Muscle layer of duodenum (tissue), 2 donors: ENCODE measurements around the gene FNDC10.
A peak's percentile ranks its signal among the peaks of the same experiment; 100 is the strongest.
"Not testable (repeated sequence)": the region's sequence is repeated elsewhere in the genome, so short reads cannot be mapped to it uniquely, and the experiment has no call there.

Source experiments
- H3K27ac ChIP-seq: one replicate; pipeline ENCODE4 v1.7.0; 2013; ENCODE audit warnings: mild to moderate bottlenecking, low read length
- H3K27me3 ChIP-seq: one replicate; pipeline ENCODE4 v1.7.0; 2013; ENCODE audit warnings: low read depth, mild to moderate bottlenecking, control low read depth, low read length
- H3K36me3 ChIP-seq, 2 donors: one replicate each; pipeline ENCODE4 v1.7.0; 2013; ENCODE audit warnings: low read length in 2 of 2, control low read depth in 1 of 2, mild to moderate bottlenecking in 1 of 2; ENCODE audit not compliant: insufficient read depth in 2 of 2, control insufficient read depth in 1 of 2
- H3K4me1 ChIP-seq, 2 donors: one replicate each; pipeline ENCODE4 v1.7.0; 2013; ENCODE audit warnings: low read length in 2 of 2, mild to moderate bottlenecking in 2 of 2, control low read depth in 1 of 2, moderate library complexity in 1 of 2; ENCODE audit not compliant: insufficient read depth in 2 of 2, control insufficient read depth in 1 of 2
- H3K4me3 ChIP-seq, 2 donors: one replicate each; pipeline ENCODE4 v1.7.0; 2013; ENCODE audit warnings: low read length in 2 of 2, low read depth in 1 of 2, mild to moderate bottlenecking in 1 of 2
- H3K9me3 ChIP-seq, 2 donors: one replicate each; pipeline ENCODE4 v1.7.0; 2013; ENCODE audit warnings: low read length in 2 of 2, control low read depth in 1 of 2, mild to moderate bottlenecking in 1 of 2; ENCODE audit not compliant: control insufficient read depth in 1 of 2
- donor health status: healthy.

Gene FNDC10

DNA sequence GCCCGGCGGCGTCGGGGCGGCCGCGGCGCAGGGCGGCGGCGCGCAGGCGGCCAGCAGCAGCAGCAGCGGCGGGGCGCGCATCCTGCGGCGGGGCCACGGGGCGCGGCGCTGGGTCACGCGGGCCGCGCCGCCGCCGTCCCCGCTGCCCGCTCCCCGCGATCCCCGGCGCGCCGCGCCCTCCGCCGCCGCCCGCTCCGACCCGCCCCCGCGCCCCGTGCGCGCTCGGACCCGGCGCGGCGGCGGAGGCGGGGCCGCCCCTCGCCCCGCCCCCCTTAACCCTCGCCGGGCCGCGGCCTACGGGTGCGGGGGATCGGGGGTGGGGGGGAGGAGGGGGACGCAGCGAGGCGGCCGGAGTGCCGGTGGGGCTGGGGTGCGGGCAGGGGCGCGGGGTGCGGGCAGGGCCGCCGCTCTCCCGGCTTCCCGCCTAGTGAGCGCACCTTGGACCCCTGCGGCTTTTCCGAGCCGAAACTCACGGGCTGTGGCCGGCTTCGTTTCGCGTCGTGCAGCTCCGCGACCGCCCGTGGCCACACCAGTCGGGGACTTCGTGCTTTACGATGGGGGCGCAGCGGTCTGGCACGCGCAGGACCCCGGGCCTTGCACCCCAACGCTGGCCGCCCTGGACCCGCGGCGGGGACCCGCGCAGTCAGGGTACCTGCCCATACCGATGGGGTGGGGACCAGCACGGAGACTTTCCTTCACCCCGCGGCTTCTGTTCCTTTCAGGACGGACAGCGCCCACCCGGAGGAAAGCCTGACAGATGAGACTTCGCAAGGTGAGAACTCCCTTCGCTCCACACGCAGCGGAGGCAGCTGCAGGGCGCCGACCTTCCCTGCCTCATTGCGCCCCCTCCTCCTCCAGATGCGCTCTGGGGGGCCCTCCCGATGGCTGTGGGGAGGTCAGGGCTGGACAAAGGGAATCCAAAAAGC lies at the start of gene FNDC10:
Gene FNDC10, minus strand, starts transcription at position 201 of the 926 bp plus-strand sequence. Its CDS starts 120 bp downstream, at position 81.
- peak within 1 kb of the TSS in 1 of 2 donors; percentile 46 for H3K4me3 ChIP-seq
- H3K27me3 ChIP-seq, result peaks cover 21% of the 10 kb centered on the region
- H3K36me3 ChIP-seq, result no peaks in the 10 kb centered on the region
- H3K27ac ChIP-seq, result no peak within 1 kb of the TSS
- peaks cover 0 to 20% of the 10 kb centered on the region in 2 donors for H3K4me1 ChIP-seq
- no peaks in the 10 kb centered on the region for H3K9me3 ChIP-seq

DNA sequence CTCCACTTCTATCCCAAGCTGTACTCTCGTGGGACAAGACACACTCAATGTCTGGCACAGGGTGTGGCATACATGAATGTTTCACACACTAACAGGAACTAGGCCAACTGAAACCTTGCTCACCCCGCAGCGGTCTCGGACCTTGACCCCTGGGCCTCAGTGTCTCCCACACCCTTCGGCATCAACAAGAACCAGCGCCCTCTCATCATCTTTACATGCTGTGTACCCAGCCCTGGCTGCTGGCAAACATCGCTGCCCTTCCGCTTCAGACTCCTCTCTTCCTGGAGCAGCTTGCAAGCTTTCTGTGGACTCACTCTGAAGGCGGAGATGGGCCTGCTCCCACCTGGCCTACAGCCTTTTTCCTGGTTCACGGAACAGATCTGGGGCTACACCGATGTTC lies 48.3 kb upstream of the FNDC10 start:
- not testable (repeated sequence) for H3K4me1 ChIP-seq, H3K27me3 ChIP-seq, H3K9me3 ChIP-seq, H3K4me3 ChIP-seq, H3K27ac ChIP-seq
- H3K36me3 ChIP-seq, result peaks cover 12 to 51% of the 10 kb centered on the region in 2 donors

DNA sequence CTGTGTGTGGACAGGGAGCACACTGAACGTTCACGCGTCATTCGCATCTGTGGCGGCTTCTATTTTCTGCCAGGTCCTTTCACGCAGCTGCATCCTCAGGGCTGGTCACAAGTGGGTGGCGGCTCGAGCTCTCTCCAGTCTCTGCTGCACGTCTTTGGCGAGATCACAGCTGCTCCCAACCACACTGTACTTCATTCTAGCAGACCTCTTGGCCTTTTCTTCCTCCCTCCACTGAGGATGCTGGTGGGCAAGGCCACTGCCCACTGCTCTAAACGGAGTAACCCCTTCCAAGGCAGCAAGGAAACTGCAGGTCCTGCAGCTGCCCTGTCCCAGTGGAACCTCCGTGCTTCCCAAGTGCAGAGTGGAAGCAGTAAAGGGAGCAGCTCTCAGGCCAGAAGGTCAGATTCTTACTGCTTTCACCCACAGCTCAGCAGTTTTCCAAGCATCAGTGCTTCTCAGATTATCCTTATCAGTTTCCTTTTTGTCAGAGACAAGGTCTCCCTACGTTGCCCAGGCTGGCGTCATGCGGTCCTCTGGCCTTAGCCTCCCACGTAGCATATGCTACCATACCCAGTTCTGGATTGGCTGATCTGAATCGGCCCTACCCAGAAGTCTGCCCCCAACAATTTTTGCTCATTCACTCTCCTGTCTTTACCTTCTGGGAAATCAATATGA lies 47.8 kb upstream of the FNDC10 start:
- H3K4me3 ChIP-seq, H3K27me3 ChIP-seq, H3K27ac ChIP-seq, H3K9me3 ChIP-seq, H3K4me1 ChIP-seq: not testable (repeated sequence)
- H3K36me3 ChIP-seq, result peaks cover 12 to 47% of the 10 kb centered on the region in 2 donors

DNA sequence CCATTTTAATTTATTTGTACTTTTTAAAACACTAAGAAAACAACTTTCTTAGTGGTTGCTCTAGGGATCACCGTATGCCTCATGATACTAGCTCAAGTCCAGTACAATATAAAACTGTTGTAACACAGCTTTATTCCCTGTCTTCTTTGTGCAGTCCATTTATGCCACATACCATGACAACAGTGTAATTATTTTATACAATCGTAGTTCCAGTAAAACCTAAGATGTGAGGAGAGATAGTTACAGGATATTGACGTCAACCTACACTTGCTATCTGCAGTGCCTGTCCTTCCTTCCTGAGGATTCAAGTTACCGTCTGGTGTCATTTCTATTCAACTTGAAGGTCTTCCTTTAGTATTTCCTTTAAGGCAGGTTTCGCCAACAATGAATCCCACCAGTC lies 46.4 kb upstream of the FNDC10 start:
- not testable (repeated sequence) for H3K4me1 ChIP-seq, H3K9me3 ChIP-seq, H3K27me3 ChIP-seq, H3K27ac ChIP-seq, H3K4me3 ChIP-seq
- peaks cover 3 to 34% of the 10 kb centered on the region in 2 donors for H3K36me3 ChIP-seq

DNA sequence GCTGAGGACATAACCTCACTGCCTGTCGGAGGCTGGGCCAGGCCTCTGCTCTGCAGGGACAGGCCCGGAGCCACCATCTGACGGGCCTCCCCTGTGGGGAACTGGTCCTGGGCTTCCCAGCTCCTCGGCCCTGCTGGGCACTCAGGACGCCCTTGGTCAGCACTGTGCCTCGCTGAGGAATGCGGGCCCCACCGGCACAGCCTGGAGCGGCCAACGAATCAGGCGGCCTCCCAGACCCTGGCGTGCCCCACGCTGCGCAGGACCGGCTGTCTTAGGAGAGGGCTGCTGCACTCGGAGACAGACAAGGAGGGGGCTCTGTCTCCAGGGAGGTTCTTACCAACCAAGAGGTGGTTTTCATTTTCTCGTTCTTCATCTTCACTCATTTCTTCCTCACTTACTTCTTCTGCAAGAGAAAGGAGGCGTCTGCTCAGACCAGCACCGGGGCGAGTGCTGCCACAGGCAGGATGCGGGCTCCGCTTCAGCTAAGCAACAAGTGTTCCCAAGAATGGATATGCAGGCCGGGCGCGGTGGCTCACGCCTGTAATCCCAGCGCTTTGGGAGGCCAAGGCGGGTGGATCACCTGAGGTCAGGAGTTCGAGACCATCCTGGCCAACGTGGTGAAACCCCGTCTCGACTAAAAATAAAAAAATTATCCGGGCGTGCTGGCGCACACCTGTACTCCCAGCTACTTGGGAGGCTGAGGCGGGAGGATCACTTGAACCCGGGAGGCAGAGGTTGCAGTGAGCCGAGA lies 41.0 kb upstream of the FNDC10 start:
- H3K36me3 ChIP-seq, result peaks cover 0 to 19% of the 10 kb centered on the region in 2 donors
- not testable (repeated sequence) for H3K27ac ChIP-seq, H3K4me1 ChIP-seq, H3K27me3 ChIP-seq, H3K9me3 ChIP-seq, H3K4me3 ChIP-seq

DNA sequence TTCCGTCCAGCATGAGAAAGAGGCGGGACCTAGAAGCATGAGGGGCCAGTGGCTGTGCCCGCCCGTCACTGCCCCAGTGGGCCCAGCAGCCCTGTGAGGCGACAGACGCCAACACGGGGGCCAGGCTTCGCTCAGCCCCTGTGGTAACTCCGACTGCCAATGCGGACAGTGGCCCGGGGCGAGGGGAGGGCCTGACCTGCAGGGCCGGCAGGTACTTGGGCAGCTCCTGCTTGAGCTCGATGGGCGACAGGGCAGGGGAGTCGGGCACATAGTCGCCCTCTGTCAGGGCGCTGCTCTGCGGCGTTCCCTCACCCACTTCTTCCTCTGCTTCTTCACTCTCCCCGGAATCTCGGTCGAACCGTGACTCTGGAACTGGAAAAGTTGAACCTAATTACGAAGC lies 40.1 kb upstream of the FNDC10 start:
- H3K27ac ChIP-seq, H3K4me1 ChIP-seq, H3K9me3 ChIP-seq, H3K4me3 ChIP-seq, H3K27me3 ChIP-seq: not testable (repeated sequence)
- H3K36me3 ChIP-seq, result peaks cover 0 to 19% of the 10 kb centered on the region in 2 donors

DNA sequence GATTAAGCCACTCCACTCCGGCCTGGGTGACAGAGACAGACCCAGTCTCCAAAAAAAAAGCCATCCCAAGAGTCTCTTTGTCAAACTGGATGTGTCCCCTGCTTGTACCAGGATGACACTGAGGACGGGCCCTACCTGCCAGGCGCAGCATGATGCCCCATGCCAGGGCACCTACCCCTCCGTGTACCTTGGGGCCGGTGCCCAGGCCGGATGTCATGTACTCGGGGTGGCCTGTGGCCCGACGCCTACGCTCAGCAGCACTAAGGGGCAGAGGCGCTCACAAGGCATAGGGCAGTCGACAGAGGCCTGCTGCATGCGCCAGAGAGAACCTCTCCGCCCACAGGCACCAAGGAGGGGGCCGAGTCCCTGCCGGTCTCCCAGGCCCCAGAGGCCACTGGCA lies 39.4 kb upstream of the FNDC10 start:
- H3K4me3 ChIP-seq, H3K27ac ChIP-seq: not testable (repeated sequence)
- H3K36me3 ChIP-seq, result peaks cover 0 to 19% of the 10 kb centered on the region in 2 donors

DNA sequence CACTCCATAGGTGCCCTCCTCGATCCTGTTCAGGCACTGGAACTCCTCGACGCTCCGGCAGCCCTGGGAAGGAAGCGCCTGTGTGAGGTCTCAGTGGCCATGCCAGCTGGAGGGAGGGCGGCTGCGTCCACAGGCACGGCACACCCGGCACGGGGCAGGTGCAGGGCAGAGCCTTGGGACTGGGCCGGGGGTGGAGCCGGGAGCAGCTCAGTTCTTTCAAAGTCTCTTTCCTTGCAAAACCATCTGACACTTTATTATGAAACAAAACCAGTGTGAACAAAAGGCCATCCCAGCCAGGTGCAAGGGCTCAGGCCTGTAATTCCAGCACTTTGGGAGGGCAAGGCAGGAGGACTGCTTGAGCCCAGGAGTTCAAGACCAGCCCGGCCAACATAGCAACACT lies 38.6 kb upstream of the FNDC10 start:
- H3K4me1 ChIP-seq, H3K27ac ChIP-seq, H3K27me3 ChIP-seq, H3K9me3 ChIP-seq, H3K4me3 ChIP-seq: not testable (repeated sequence)
- peaks cover 0 to 19% of the 10 kb centered on the region in 2 donors for H3K36me3 ChIP-seq

More for the DNA sequence above, 39.4 kb upstream of the FNDC10 start:
- not testable (repeated sequence) for H3K4me1 ChIP-seq, H3K27me3 ChIP-seq, H3K9me3 ChIP-seq

DNA sequence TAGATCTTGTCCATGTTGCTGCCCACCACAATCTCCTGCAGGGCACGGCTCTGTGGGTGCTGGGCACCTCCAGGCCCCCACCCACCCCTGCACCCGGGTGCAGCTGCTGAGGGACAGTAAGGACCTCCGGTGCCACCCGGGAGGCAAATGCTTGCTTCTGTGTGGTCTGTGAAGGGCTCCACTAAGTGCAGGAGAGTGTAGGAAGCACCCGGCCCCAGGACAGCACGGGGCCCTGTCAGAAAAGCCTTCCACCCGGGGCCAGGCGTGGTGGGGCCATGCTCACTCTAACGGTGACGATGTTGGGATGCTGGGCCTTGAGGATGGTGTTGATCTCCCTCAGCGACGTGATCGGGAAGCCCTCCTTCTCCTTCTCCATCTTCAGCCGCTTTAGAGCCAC lies 37.5 kb upstream of the FNDC10 start:
- peaks cover 0 to 19% of the 10 kb centered on the region in 2 donors for H3K36me3 ChIP-seq
- not testable (repeated sequence) for H3K27me3 ChIP-seq, H3K27ac ChIP-seq, H3K4me1 ChIP-seq, H3K9me3 ChIP-seq, H3K4me3 ChIP-seq

DNA sequence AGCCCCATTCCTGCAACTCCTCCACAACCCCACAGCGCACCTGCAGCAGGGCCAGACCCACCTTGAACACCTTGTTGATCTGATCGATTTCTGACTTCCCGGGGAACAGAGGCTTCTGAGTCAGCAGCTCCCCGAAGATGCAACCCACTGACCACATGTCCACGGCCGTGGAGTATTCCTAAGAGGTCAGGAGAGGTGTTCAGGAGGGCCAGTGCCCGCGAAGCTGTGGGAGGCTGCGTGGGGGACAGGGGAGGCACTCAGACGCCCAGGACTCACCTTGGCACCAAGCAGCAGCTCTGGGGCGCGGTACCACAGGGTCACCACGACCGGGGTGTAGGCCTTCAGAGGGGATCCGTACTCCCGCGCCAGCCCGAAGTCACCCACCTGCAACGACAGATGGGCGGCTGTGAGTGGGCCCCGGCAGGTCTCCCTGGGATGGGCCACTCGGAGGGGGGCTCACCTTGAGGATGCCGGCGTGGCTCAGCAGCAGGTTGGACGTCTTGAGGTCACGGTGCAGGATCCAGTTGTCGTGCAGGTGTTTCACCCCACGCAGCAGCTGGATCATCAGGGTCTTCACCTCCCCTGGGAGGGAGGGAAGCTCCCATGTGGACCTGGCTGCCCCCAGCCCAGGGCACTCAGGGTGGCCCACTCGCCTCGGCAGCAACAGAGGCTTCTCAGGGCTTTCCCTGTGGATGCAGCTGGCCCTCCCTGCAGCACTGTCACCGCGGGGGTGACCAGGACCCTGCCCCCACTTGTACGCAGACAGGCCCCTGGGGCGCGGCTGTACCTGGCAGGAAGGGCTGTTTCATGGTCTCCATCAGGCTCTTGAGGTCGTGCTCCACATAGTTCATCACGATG lies 36.9 kb upstream of the FNDC10 start:
- H3K36me3 ChIP-seq, result peaks cover 0 to 19% of the 10 kb centered on the region in 2 donors

More for the DNA sequence above, 36.9 kb upstream of the FNDC10 start:
- H3K27me3 ChIP-seq, H3K27ac ChIP-seq, H3K4me3 ChIP-seq, H3K4me1 ChIP-seq, H3K9me3 ChIP-seq: not testable (repeated sequence)
